ENCODE results near the gene FRS3. TPM values are rescaled to one million over a fixed set of nuclear protein-coding genes. Genes with fewer than 3 reads are reported as not detected.

The FRS3 gene
- total RNA-seq, 2 donors from 2014 or later: 5.9 to 18.4 TPM

DNA sequence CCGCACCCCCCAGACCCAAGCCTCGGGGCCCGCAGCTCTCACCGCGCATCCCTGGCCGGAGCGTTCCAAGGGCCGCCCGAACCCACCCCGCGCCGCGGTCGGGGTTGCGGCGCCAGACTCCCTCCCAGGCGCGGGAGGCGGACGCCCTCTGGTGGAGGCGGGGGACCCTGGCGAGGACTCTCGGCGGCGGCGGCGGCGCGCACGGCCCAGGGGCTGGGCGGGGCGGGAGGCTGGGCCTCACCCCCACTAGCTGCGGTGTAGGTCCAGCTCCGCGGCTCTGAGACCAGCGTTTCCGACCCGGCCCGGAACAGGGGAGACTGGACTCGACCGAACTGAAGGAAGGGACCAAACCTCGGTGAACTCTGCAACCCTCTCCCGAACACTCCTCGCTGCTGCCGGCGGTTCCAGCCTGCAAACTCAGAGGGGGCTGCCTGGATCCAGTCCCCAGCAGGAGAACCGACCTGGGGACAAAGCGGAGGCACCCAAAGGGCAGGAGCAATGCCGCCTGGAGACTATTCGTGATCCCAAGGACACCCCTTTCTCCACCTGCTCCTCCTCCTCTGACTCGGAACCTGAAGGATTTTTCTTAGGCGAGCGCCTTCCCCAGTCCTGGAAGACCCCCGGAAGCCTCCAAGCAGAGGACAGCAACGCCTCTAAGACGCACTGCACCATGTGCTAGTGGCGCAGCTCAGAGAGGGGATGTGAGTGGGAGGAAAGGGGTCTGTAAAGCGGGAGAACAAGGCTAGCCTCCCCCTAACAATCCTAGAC lies 6.9 kb upstream of the FRS3 start:
- WGBS: 3% methylated on average over 18 of the region's 58 CpGs
- Histone ChIP-seq H3K4me1 (replicated peaks) (peaks cover 20% of the 10 kb centered on the region), H3K27me3 (replicated peaks; ENCODE audit: insufficient read depth) (no peaks in the 10 kb centered on the region), H3K4me3 (peak overlapping the region; percentile 57 to 90), H3K9me3 (no peaks in the 10 kb centered on the region), H3K27ac (peak overlapping the region; percentile 92 to 93), H3K36me3 (peaks cover 0 to 3% of the 10 kb centered on the region in 2 donors)
- TF ChIP-seq, protein P1, sequence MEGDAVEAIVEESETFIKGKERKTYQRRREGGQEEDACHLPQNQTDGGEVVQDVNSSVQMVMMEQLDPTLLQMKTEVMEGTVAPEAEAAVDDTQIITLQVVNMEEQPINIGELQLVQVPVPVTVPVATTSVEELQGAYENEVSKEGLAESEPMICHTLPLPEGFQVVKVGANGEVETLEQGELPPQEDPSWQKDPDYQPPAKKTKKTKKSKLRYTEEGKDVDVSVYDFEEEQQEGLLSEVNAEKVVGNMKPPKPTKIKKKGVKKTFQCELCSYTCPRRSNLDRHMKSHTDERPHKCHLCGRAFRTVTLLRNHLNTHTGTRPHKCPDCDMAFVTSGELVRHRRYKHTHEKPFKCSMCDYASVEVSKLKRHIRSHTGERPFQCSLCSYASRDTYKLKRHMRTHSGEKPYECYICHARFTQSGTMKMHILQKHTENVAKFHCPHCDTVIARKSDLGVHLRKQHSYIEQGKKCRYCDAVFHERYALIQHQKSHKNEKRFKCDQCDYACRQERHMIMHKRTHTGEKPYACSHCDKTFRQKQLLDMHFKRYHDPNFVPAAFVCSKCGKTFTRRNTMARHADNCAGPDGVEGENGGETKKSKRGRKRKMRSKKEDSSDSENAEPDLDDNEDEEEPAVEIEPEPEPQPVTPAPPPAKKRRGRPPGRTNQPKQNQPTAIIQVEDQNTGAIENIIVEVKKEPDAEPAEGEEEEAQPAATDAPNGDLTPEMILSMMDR (IDR thresholded peaks at IDR 0.05): peak; percentile 83 to 97 (median 92)
- TF ChIP-seq POLR2AphosphoS5 (IDR thresholded peaks at IDR 0.05): peak; percentile 31
- peak; percentile 46 for TF ChIP-seq POLR2A (IDR thresholded peaks at IDR 0.05)
- DNase-seq (ENCODE audit: low spot score): peak; percentile 83
- intact Hi-C loops (cut with DNase I): loop anchor here (2.0 to 10.0 kb wide), 3 partner anchors 52 to 192 kb away; partner anchors contain the start of genes BYSL, MED20 and TFEB

GRCh38 chr6:41785689-41786450 lies 6.2 kb upstream of the FRS3 start:
- H3K9me3 ChIP-seq: no peaks in the 10 kb centered on the region
- TF ChIP-seq POLR2AphosphoS5 (IDR thresholded peaks at IDR 0.05) (no peak), POLR2A (IDR thresholded peaks at IDR 0.05) (no peak)
- TF ChIP-seq, protein P1 (IDR thresholded peaks at IDR 0.05): no peak
- peaks cover 28% of the 10 kb centered on the region for H3K4me1 ChIP-seq (replicated peaks)
- H3K4me3 ChIP-seq: peak overlapping the region; percentile 57 to 90
- peaks cover 0 to 3% of the 10 kb centered on the region in 2 donors for H3K36me3 ChIP-seq
- DNase-seq (ENCODE audit: low spot score): no peak
- H3K27ac ChIP-seq: peak overlapping the region; percentile 92 to 93
- WGBS: 12% methylated on average over 29 of the region's 29 CpGs
- no peaks in the 10 kb centered on the region for H3K27me3 ChIP-seq (replicated peaks; ENCODE audit: insufficient read depth)
- intact Hi-C loops (cut with DNase I): loop anchor here (2.0 to 10.0 kb wide), 3 partner anchors 51 to 191 kb away; partner anchors contain the start of genes BYSL, MED20 and TFEB

- DNase-seq (ENCODE audit: low spot score): no peak
- Histone ChIP-seq H3K4me1 (replicated peaks) (peaks cover 28% of the 10 kb centered on the region), H3K27ac (peak overlapping the region in 1 of 2 donors; percentile 51)
Measured at GRCh38 chr6:41785254-41785653, 5.6 kb upstream of the FRS3 start.

GRCh38 chr6:41784581-41785171 lies 5.0 kb upstream of the FRS3 start:
- WGBS: 36% methylated on average over 5 of the region's 5 CpGs
- Histone ChIP-seq H3K36me3 (peaks cover 0 to 3% of the 10 kb centered on the region in 2 donors), H3K4me3 (no peak overlapping the region), H3K4me1 (replicated peaks) (peaks cover 28% of the 10 kb centered on the region), H3K27me3 (replicated peaks; ENCODE audit: insufficient read depth) (no peaks in the 10 kb centered on the region), H3K9me3 (no peaks in the 10 kb centered on the region), H3K27ac (peak overlapping the region; percentile 42 to 51)
- DNase-seq (ENCODE audit: low spot score): no peak
- intact Hi-C loops (cut with DNase I): loop anchor here (5.0 to 10.0 kb wide), 3 partner anchors 138 to 190 kb away; partner anchors contain the start of genes BYSL and MED20
- TF ChIP-seq POLR2A (IDR thresholded peaks at IDR 0.05) (no peak), POLR2AphosphoS5 (IDR thresholded peaks at IDR 0.05) (peak; percentile 27)

More at GRCh38 chr6:41785254-41785653, 5.6 kb upstream of the FRS3 start:
- Histone ChIP-seq H3K4me3 (no peak overlapping the region), H3K9me3 (no peaks in the 10 kb centered on the region), H3K36me3 (peaks cover 0 to 3% of the 10 kb centered on the region in 2 donors), H3K27me3 (replicated peaks; ENCODE audit: insufficient read depth) (no peaks in the 10 kb centered on the region)
- intact Hi-C loops (cut with DNase I): loop anchor here (5.0 to 10.0 kb wide), 2 partner anchors 137 to 190 kb away; partner anchors contain the start of genes BYSL and MED20
- WGBS: 68% methylated on average over 11 of the region's 11 CpGs
- TF ChIP-seq, protein P1 (IDR thresholded peaks at IDR 0.05): no peak
- no peak for TF ChIP-seq POLR2A (IDR thresholded peaks at IDR 0.05)
- no peak for TF ChIP-seq POLR2AphosphoS5 (IDR thresholded peaks at IDR 0.05)
